ENCODE data around the gene SFMBT2.
A peak's percentile ranks its signal among the peaks of the same experiment; 100 is the strongest.

SFMBT2 gene

DNA sequence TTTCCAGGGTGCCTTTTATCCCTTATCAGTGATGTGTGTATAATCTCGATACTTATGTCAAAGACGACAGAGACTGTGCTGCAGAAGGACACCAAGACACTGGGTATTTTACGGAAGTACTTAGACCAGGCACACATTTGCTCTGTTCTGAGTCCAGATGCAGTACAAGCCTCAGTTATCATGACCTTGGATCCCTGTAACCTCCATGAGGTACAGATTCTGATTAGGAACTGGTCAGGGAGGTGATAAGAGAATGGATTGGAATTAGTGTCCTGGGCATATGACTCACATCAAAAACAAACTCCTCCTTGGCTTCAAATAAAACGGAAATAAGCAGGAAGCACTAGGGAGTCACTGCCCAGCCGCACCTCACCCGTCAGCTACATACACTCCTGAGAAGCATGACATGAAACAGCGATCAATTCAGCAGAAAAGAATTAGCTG, 146.5 kb downstream of the SFMBT2 start:
- DNase-seq (ENCODE audit: low spot score), result peak; percentile 61

DNA sequence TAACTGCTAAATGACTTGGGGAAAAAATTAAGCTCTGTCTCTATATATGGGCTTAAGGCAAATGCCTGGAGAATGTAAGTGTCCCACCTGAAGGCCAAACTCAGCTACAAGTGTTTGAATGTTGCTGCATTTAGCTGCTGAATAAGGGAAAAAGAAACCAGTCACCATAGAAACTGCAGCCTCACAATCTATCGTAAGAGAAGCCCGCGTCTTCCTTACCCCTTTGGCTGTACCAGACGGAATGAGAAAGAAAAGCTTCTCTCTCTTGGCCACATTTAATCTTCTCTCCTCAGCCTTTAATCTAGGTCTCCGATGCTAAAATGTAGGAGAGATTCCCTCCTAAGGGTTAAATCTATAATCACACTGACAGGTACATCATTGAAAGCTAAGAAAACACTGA, 147.2 kb downstream of the SFMBT2 start:
- no peak for DNase-seq (ENCODE audit: low spot score)

DNA sequence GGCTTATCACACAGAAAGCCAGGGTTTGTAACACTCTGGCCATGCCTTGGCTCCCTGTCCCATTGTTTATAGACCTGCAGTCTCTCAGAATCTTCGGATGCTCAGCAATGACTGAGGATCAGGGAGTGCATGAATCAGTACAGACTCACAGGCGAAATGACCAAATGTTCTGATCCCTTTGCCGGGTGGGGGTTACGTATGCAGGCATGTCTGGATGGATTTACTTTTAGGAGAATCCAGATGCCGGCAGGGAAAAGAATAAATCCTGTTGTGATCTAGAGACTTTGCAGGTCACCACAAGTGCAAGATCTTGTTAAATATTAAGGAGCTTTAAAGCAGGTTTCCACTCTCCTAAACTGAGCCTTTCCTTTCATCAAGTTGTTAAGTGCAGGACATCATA, 149.5 kb downstream of the SFMBT2 start:
- no peak for DNase-seq (ENCODE audit: low spot score)

DNA sequence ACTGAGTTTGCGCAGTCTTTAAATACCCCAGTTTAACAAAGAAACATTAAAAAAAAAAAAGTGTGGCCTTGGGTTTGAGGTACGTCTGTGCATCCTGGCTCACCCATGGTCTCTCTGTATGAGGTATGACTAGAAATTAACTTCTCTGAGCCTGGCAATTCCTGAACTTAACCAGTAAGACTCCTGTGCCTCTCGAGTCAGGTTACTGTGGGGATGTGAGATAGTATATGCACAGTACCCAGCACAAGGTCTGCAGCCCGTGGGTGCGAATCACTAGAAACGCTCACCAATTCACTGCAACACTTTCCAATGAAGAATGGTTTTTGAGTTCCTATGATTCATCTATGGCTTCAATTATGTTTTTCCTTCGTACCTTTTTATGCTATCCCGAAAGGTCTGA, 149.9 kb downstream of the SFMBT2 start:
- DNase-seq (ENCODE audit: low spot score), result no peak

DNA sequence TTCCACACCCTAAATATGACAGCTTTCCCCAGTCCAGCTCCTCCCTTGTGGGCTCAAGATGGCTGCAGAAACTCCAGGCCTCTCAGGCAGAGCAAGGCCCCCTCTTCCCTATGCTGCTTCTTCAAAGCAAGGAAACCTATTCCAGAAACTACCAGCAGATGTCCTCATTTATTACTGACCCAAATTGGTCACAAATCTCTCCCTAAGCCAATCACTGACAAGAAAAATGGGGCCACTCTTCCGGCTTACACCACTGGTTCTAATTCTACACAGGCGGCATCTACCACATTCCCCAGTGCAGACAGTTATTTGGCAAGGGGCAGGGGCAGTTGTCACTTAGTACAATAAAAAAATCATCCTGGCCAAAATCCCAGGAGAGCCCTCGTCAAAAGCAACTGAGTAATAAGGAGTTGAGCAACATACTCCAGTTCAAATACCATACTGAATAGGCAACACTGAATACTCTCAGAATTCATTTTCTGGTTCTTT, 150.4 kb downstream of the SFMBT2 start:
- DNase-seq (ENCODE audit: low spot score), result peak; percentile 15

DNA sequence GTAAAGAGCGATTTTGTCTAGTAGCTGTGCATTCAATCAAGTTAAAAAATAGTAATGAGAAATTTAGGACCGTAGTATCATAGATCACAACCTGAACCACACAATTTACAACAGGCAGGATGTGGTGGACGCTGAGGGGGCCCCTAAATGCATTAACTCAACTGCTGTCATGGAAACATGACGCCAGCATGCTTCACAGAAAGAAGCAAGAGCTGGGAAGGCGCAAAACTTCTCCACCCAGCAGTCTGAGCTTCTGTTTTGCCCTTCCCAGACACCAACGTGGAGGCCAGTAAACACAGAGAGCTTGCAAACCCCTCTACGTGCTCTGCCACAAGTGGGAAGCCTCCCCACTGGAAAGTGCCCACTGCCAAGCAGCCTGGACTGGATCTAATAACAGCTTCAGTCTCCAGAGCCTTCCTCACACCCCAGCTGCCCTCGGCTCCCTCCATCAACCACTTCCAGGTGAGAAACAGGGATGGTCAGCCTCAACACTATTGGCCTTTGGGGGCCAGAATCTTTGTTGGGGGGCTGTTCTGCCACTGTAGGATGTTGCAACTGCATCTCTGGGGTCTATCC, 151.8 kb downstream of the SFMBT2 start:
- DNase-seq (ENCODE audit: low spot score), result no peak

DNA sequence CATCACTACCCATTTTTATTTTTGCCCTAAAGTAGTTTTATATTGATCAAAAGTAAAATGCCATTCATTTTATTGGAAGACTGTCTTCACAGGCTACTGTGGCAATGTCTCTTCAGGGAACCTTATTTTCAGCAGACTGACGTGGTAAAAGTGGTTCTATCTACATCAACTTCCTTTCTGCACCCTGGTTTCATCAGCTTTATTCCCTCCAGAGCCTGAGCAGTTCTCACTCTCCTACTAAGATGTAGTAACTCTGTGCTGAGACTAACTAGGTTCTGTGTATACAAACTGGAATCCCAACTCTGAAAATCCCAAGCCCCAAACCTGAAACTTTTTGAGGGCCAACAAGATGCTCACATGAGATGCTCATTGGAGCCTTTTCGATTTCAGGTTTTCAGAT, 155.3 kb downstream of the SFMBT2 start:
- DNase-seq (ENCODE audit: low spot score), result no peak

DNA sequence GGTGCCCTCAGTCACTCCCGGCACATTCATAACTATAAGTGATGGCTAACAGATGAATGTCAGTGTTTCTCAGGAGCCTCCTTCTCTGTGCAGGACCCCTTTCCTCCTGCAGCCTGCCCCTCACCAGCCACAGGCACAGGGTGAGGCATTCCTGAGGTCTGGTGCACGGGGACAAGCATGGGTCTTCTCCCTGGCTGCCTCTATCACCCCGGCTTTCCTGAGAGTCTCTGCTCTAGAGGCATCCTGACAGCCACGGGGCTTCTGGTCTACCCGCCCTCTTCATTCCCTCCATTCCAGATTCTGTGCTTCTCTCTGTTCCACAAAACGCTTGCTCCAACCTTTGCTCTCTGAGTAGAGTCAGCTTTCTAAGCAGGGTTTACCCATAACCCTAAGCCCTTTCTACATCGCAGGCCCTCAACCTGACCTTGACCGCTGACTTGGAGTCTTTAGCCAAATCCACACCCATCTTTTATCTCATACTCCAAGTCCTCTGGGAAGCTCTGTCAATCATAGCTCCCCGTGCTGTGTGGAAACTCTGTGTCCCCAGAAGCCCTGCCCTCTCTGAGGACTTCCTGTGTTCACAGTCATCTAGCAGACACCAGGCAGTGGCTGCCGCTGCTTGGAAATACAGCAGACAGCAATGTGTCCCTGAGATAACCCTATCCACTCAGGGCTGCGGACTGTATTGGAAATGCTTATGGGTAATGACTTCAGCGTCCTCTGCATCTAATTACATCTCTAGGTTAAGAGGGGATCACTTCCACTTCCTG, 159.0 kb downstream of the SFMBT2 start:
- DNase-seq (ENCODE audit: low spot score), result no peak

DNA sequence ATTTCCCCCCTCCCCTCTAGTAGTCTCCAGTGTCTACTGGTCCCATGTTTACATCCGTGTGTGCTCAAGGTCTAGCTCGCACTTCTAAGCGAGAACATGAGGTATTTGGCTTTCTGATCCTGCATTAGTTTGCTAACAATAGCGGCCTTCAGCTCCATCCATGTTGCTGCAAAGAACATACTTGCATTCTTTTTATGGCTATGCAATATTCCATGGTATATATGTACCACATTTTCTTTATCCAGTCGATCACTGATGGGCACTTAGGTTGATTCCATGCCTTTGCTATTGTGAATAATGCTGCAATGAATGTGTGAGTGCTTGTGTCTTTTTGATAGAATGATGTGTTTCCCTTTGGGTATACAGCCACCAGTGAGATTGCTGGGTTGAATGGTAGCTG, 160.6 kb downstream of the SFMBT2 start:
- DNase-seq (ENCODE audit: low spot score), result no peak

DNA sequence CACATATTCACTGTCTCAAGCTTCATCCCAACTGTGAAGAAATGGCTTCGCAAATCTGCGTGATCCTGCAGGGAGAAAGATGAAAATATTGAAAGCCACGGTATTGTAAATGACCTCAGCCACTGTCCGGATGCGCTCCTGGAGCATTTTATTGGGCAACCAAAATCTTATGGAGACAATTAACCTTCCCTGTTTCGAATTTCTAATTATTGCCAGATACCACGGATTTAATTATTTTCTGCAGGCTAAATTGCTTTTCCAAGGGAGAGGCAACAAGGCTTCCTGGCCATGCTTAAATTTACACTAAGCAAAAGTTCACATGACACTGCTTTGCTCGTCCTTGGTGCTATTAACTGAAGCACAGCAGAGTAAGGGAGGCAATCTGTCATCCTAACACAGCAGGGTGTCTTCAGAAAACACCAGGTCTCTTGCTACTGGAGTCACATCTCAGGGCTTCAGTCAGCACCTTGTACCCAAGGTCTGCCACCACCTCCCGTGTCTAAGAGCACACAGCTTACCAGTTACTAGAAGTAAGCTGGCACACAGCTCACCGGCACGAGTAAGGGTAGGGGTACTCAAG, 162.2 kb downstream of the SFMBT2 start:
- DNase-seq (ENCODE audit: low spot score), result no peak

DNA sequence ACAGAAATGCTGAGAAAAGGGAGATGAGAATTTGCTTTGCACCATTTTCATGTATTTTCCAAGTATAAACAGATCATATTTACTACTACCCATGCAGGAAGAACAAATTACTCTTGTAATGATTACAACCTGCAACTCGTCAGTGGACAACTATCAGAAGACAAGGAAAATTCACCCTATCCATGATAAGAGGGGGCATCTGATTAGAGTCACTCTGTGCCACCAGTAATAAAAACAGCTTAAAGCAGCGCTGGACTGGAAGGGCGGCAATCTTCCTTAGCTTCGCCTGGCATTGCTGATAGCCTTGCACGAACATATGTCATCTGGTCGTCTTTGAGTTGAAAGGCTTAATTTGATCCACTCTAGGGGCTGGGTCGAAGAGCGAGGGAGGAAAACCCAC, 162.7 kb downstream of the SFMBT2 start:
- no peak for DNase-seq (ENCODE audit: low spot score)

DNA sequence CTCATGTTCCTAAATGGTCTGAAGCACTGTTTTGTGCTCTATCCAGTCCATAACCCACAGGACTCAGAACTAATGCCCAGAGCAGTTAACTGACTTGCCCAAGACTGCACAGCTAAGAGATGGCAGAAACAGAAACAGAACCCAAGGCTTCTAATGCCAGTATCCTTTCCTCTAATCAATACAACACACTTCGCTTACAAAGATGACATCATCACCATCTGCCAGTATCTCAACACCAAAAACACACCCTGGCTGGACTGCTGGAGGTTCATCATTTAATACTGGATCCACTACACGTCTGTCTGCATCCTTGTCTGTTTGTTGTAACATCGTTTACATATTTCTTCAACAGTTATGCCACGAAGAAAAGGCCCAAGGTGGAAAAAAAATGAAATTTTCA, 165.3 kb downstream of the SFMBT2 start:
- no peak for DNase-seq (ENCODE audit: low spot score)

DNA sequence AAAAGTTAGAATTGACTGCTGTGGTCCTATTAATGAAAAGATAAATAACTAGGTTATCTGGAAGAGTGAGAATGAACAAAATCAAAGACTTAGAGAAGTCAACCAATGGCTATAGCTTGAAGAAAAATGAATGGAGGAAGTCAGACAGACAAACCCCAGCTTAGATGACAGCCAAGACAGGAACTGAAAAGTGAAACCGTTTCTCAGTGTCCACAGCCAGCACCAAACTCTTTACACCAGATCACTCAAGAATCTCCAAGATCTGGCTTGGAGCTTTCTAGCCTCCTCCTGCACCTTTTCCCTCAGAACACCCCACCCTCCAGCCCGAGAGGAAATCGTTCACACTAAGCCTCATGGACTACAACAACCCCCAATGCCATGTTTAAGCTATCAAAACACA, 167.0 kb downstream of the SFMBT2 start:
- DNase-seq (ENCODE audit: low spot score), result no peak

DNA sequence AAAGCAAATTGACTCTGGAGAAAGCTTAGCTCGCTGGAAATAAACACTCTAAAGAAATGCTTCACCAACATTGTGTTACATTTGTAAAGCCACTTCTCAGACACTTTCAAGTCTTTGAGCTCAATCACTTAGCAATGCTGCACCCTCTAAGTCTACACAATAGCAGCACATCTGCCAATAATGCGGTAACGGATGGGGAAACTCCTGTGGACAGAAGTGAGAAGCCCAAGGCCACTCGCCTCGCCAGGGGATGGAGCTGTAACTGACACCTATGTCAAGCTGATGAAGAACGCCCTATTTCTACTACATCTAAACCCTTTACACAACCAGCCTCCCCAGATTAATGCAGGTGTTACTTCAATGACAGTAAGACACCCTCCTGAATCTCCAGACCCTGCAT, 167.7 kb downstream of the SFMBT2 start:
- DNase-seq (ENCODE audit: low spot score), result no peak

DNA sequence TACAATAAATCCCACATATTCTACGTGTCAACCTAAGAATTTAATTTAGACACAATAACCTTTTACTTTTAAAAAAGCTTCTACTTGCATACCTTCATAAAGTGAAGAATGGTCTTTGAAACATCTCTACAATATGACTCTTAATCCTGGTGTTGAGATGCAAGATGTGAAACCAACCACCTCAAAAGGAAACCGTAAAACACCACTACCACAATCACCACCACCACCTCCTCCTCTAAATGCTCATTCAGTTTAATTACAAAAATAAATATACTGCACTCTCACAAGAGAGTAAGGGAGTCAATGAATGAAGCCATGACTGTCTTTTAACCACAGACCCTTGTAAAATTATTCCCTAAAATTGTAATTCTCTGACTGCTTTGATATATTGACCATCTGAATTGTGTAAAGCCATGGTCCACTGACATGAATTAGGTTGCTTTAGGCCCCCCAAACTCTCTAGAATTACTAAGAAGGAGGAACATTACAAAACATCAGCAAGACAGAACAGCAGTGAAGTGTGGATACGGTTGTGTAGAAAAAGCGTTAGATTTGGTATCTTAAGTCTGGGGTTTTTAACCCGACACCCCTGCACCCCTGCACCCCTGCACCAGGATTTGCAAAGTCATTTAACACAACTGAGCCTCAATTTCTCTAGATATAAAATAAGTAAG, 171.4 kb downstream of the SFMBT2 start:
- no peak for DNase-seq (ENCODE audit: low spot score)

DNA sequence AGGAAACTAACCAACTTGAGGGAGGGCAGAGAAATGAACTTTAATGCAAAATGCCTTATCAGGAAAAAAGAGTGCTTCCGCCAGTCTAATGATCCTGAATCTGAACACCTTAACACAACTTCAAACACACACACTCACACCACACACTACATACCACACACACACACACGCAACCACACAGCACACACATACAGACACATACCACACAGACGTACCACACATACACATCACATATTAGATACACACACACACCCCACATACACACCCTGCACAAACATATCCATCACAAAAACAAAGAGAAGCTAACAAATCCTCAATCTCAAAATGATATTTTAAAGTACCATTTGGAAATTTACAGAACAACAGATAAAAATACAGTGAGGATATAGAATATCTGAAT, 175.5 kb downstream of the SFMBT2 start:
- DNase-seq (ENCODE audit: low spot score), result no peak

DNA sequence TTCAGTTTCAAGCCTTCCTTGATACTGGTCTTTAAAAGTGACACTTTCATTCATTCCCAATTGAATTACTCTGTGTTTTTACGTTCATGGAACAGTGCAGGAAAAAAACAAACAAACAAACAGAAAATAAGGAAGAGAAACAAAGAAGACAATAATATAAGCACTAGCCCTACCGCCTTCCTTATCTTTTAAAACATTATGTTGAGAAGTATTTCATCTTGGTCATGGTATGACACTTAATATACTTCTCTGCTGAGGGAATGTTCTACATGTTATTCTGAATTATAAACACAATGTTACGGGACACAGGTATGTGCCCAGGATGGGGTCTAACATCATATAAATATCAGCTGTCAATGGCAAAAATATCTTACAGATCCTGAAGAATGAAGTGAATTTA, 176.7 kb downstream of the SFMBT2 start:
- no peak for DNase-seq (ENCODE audit: low spot score)

DNA sequence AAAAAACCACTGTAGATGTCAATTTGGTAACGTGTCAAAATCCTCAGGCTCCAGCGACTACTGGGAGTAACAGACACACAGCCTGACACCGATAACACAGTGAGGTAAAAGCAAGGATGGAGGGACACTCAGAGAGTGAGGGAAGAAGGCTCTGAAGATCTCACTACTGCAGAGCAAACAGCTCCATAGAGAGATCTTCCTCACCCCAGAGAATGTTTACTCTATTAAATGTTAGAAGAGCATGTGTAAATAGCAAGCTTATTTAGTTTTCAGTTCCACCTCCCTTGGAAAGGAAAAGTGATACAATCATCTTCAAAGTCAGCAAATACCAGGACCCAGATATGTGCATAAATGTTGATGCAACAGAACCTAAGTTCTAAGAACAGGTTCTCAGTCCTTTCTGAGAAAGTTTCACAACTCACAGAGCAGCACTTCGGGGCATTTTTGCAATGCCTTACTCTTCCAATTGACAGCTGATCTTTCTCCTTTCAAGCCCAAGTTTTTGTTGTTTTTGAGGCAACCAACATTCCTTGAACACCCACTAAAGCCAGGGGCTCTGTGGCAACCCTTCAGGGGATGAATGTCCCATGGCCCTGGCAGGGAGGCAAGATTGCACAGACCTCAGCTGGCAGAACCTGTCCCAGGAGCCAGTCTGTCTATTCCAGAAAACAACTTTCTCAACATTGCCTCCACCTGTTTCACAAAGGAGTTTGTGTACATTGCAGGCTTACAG, 177.4 kb downstream of the SFMBT2 start:
- DNase-seq (ENCODE audit: low spot score), result no peak

DNA sequence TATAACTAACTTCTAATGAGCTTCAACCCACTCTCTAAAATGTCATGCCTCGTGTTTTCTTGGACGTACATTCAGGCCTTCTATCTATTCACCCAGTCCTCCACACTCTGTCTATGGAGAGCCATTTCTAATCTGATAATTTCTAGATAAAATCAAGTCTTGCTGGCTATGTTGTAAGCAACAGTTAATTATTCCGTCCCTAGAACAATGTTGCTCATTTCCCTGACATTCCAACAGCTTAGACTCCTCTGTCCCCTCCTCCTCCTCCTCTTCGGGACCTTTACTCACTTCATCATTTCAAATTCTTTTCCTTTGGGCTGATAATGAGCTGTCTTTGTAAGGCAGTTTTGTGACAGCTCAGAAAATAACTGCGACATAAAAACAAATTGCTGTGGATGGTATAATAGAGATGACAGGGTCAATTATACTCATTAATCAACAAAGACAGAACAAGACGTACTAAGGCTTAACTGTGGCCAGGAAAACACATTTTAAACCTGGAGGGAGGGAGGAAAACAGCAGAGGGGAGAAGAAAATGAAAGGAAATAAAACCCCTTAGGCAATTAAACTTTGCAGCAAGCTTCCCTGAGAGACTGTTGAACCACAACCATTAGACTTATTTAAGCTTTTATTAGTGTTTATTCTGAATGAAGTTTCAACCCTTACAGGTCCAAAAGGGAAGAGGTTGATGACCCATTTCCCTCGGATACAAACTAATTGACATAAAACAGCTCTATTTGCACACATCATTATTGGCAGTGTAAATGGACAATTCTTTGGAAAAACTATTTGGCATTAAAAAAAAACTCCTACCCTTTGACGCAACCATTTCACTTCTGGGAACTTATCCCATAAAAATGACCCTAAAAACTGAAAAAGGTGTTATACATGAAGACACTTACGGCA, 179.1 kb downstream of the SFMBT2 start:
- no peak for DNase-seq (ENCODE audit: low spot score)

DNA sequence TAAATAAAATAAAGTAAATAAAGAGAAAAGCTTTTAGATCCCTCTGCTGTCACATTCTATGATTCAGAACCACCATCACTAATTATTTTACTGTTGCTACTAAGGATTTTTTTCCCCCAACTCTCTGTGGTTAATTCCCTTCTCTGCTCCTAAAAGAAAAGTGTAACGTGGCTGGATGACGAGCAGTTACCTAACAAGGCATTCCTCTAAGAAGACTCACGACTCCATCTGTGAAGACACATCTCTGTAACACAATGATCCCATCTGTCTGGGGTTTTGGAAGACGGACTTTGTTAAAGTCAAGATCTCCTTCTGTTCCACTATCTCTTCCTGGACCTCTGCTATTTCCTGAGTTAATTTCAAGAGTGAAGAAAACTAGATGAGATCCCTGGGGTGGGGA, 179.9 kb downstream of the SFMBT2 start:
- no peak for DNase-seq (ENCODE audit: low spot score)

DNA sequence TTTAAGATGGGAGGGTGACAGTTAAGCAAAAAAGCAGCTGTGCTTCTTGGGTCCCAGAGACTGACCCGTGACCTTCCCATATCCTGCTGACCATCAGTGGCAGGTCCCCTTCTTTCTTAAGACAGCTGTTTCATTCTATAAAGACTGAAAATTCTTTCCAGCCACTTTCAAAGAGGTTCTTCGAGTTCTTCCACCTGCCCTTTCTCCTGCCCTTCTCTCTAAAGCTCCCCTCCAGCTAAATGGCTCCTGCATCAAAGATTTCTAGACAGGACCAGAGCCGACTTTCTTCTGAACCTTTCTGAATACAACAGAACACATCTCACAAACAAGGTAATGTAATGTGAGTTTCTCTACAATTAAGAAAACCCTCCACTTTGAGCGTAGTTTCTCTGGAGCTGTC, 180.8 kb downstream of the SFMBT2 start:
- DNase-seq (ENCODE audit: low spot score), result no peak
